HL-60/S4 (cell line): ENCODE results near the gene TSPAN8.
"Not testable (repeated sequence)": the region's sequence is repeated elsewhere in the genome, so short reads cannot be mapped to it uniquely, and the experiment has no call there.

Experiments used
- in situ Hi-C: fragments of 300-500 bp; cut with MboI; formaldehyde crosslinking; loops from 2 replicates; pipeline ENCODE4 v1.14.3; 2022; ENCODE audit warnings: low sequenced_read_pairs

TSPAN8 gene

DNA sequence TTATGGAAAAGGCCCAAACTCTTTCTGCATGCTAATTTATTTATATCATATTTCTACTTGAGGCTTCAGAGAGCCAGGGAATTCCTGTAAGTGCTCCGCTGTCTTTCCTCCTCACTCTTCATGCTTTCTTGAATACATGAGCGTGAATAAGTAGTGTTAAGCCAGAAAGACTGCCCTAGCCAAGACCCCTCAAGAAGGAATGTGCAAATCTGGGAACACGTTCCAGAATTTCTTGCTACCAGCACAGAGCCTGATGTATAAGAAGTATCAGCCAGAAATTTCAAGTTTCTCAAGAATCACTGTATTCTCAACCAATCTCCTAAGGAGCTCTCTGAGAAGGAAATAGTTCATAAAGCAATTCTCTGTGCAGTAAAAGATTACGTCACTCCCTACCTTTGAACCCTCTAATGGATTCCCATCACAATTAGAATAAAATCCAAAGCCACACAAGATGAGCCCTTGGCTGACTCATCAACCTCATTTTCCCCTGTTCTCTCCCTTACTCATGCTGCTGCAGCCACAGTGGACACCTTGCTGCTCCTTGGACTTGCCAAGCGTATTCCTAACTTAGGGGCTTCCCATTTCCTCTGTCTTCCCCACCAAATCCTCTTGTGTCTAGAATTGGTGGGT is 6.9 kb upstream of the TSPAN8 start:
- in situ Hi-C loops = no loop called here

DNA sequence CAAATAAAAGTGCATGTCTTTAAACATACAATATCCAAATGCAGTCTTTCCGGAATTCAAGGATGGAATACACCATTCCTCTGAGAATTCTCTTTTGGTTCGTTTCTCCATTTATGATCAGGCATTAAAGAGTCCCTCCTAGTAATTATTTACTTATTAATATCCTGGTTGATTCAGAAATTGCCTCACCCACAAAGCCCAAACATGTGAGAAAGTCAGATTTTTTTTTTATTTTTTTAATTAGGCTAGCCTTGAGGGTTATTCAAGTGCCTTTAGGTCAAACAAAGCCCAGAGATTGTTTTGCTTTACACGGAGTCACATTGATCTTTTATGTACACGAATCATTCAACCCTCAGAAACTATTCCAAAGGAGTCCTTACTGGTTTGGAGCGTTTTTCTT is 6.4 kb upstream of the TSPAN8 start:
- in situ Hi-C loops = no loop called here

DNA sequence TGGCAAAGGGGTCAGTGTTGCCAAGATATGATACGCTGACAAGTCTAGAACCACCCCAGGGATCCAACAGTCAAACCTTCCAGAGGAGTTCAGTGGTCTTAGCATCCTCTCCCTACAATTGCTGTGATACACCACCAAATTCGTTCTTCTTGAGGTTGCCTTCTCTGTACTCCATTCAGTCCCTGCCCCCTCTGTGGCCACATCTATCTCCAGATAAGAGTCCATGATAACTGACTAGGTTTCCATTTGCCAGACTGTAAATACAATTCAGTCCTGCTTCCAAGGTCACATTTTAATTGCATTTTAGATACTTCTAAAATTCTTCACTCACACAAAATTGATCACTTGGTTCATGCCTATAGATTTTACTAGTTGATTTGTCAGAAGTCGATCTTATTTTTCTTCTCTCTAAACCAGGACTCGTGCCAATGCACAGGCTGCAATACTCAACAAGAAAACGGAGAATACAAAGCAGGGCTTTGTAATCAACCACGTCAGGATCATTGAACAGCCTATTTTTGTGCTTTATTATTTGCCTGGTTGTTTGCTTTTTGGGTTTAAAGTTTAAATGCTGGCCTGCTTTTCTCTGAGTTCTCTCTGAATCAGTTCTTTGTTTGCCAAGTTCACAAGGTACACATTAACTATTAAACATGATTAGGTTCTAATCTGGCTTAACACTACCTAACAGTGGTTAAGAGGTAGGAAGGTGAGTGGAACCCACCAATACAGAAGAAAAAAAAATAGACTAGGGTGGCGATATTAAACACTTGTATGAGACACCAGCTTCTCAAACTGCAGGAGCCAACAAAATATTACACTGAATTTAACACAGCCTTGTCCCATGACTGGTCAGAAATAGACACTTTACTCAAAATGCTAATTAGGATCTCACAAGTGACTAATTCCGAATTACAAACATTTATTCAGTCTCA is 5.3 kb upstream of the TSPAN8 start:
- in situ Hi-C loops = no loop called here

DNA sequence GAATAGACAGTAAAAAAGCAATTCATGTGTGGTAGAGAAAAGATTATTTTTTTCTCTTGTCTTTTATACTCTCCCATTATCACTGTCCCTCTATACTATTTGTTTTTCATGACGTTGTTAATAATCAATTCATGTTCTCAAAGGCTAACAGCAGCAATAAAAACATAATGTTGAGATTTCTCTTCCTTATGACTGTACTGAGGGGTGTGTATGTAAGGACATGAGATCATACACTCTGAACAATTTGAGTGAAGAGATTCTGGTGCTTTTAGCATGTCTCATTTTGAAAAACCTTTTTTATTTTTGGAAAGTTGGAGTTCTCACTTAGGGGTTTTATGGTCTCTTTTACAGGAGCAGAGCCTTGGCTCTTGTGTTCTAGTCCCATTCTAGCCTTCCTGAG is 3.8 kb upstream of the TSPAN8 start:
- in situ Hi-C loops = no loop called here

DNA sequence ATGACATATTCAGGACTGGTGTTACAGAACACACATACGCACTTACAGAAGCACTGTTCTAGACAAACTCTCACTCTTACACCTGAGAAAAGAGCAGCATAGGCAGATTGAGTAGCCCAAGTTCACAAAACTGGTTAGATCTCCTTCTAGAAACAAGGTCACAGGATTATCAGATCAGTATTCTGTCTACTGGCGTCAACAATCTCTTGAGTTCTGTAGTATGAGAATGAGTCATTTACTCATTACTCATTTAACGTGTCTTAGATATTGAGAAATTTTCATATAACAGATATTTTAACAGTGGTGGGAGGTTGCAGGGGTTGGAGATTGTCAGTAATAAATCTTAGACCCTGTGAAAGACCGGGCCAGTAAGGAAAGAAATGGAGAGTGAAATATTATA is 2.8 kb upstream of the TSPAN8 start:
- in situ Hi-C loops = no loop called here

DNA sequence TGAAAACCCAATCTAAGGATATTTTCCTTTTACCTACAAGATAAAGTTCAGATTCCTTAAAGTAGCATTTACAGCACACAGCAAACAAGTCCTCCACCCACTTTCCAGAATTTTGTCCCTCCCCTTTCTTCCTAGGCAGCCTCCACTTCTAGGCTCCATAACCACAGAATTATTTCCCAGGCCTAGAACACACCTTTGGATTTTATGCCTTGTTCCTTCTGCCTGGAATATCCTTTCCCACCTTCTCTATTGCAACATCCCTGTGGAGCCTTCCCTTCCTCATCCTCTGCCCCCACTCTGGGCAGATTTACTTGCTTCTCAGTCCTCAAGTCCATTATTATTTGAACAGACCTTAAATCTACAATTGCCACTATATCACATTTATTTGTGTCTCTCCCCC is 2.1 kb upstream of the TSPAN8 start:
- in situ Hi-C loops = no loop called here

DNA sequence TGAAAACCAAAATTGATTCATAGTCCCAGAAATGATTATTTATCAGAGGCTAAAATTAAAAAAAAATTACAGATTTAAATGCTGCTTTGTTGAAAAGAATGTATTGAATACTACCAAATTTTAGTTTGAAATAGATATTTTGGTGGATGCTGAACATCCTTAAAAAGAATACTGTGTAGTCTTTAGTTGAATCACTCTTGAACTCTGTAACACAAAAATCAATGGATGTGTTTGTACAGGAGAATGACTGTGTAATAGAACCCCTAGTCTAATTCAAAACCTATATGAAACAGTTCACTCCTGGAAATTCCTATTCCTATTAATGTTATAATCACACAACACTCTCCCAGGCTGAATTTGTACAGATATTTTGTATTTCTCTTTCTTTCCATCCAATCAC is 1.5 kb upstream of the TSPAN8 start:
- in situ Hi-C loops = no loop called here

DNA sequence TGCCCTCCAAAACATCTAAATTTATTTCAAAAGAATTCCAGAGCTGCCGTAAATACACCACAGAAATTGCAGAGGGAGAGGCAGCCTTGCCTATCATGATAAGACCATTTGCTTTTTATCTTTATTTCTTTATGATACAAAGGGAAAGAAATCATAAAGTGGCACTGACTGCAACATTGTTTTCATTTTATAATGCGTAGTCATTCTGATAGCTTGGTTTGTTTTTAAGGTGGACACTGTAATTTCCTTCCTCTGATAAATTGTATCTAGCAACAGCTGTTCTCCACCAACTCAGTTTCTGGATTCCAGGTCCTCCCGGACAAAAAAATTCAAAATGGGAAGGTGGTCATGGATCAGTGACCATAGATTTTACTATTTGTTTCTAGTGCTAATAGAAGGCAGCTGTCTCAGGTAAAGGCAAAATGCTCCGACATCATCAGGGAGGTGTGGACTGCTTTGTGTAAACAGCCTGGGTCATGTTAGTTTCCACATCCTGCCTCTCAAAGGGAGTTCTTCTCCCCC is 623 bp upstream of the TSPAN8 start:
- in situ Hi-C loops = no loop called here

DNA sequence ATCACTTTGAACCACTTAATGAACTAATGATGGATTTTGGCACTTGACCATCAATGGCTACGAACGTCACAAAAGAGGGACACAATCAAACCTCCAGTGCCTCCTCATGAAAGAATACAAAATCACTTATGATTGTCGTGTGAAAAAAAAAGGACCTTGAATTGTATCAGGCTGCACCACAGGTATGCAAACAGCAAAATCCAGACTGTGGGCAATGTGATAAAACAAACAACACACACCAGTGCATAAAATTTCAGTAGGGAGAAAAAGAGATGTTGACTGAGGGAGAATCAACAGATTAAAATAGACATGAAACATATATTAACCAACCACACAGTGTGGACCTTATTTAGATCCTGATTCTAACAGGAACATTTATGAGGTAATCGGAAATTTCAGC is 2.6 kb downstream of the TSPAN8 start:
- in situ Hi-C loops = no loop called here

DNA sequence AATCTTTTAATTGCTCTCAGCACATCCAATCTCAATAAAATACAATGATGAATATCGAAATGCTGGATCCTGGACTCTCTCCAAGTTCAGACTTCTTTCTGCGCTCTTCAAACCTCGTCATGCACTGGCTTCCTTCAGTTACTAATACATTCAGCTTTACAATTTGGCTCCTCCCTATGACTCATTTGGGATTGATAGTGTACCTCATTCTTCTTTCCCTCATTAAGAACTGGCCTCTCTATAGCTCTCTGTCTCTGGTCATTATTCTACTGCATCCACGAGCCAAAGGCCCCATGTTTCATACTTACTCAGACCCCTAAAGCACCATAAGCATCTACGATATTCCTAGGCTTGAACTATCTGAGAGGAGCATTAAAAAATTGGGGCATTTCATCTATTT is 4.9 kb downstream of the TSPAN8 start:
- in situ Hi-C loops = no loop called here

DNA sequence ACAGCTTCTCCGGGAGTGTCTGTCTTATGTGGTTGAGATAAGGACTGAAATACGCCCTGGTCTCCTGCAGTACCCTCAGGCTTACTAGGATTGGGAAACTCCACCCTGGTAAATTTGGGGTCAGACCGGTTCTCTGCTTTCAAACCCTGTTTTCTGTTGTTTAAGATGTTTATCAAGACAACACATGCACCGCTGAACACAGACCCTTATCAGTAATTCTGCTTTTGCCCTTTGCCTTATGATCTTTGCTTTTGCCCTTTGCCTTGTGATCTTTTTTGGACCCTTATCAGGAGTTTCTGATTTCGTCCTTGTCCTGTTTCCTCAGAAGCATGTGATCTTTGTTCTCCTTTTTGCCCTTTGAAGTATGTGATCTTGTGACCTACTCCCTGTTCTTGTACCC is 7.8 kb downstream of the TSPAN8 start:
- in situ Hi-C loops = not testable (repeated sequence)

DNA sequence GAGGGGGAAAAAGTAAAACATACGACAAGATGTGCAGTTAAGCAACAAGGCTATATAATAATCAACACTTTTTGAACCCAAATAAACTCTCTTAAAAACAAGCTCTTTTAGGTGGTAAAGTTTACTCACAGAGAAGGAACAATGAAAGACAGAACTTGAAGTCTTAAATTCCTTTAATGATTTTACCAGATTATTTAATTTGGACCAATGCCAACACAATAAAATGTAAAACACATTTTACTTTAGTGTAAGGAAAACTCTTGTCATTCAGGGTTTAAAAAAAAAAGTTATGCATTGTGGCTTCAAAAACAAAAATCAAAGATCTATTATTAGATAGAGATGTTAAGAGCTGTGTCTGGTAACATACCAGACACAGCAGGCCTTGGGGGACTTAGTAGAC is 13.1 kb downstream of the TSPAN8 start:
- in situ Hi-C loops = no loop called here

DNA sequence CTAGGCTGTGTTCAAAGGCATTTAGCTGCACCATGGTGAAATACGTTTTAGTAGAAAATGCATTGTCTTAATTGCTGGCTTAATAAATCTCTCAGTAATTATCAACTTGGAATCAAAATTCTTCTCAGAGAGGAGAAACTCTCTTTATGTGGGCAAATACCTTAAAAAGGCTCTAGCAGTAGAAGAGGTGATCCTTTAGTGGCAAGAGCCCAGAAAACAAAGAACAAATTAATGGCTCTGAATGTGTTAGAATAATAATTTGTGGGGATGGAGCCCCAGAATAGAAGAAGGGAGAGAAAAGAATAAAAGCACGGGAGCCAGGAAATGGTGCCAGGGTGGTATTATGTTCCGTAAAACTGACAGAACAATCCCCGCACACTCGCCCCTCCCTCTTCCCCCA is 14.8 kb downstream of the TSPAN8 start:
- in situ Hi-C loops = no loop called here

DNA sequence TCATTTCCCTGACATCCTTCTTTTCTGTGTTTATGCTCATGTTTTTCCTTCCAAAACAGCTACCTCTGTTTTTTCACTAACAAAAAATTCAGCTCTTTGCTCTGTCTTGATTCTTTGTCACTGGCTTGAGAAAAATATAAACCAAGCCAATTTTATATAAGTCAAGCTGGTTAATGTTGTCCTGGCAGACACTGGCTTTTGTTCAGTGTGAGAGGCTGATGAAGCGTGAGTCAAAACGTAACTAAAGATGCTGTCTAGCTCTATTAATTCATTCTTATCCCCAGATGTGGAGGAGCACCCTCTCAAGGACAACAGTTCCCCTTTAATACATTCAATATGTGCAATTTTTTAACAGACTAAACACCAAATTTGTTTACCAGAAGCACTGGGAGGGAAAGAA is 15.8 kb downstream of the TSPAN8 start:
- in situ Hi-C loops = no loop called here

DNA sequence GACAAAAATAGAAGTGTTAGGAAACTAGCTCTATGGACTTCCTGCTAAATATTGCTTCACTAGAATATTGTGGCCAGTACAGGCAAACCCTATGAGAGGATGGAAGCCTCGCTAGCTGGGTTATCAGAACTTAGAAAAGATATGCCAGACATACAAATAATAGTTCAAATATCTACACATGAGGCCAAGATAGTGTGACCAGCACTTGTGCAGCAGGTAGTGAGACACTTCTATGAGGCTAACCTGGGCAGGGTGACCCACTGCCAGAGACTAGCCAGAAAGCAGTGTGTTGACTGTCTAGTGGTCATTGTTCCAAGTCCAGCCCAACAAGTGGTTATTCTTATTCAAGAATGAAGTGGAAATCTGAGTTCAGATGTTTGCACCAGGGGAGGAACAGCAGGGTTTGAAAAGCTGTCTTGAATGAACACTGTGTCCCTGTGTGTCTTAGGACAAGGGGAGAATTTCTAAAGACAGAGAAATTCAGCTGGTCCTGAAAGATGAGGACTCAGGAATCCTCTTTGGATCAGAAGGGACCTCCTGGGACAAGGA is 16.3 kb downstream of the TSPAN8 start:
- in situ Hi-C loops = no loop called here

DNA sequence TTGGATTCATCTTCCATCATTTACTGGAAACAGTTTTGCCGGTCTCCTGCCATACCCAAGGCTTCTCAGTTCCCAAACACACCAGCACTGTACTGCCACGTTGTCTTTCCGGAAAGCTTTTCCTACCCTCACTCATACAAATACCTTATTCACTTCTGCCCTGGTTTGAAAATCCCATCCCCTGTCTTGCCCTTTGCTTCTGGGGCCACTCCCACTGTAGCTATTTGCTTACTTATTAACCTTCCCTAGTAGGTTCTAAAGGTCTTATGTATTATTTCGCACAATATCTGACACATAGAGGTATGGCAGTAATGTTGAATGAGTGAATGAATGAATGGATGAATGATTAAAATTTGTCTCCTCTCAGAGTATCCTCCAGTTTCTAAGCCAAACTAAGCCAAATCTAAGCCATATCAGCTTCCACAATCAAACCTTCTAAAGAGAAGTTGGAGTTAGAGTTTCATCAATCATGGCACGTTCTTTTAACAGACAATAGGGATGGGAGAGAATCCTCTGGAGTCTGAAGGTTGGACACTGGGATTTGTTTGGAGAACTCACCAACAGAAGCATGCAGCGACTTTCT is 18.6 kb downstream of the TSPAN8 start:
- in situ Hi-C loops = no loop called here

DNA sequence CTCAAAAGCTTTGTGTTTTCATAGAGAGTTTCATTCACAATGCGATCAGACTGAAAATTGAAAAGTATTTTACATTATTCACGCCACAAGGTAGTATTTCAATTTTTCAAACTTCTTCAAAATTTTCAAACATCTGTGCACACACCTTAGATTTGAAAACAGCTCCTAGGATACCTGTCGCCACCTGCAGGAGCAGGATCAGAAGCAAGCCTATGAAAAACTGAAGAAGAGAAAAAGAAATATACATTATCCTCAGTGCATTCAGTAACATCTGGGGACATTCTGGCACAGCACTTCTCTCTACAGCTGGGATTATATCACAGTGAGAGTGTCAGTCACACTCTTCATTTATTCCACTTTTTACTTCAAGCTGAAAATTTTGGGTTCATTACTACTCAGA is 19.8 kb downstream of the TSPAN8 start:
- in situ Hi-C loops = no loop called here

DNA sequence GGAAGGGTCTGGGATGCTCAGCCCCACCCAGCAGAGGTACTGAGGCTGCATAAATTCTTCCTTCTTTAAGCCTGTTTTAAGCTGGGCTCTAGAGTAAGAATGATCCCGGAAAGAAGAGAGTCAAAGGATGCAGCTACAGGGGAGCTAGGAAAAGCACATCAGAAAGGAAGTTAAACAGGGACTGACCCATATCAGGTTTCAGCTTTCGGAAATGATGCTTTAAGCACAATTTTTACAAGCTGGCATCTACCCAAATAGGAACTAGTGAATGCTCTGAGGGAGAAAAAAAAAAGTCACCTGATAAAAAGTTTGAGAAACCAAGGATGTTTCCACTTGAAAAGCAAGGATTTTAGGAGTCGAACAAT is 22.0 kb downstream of the TSPAN8 start:
- in situ Hi-C loops = no loop called here

DNA sequence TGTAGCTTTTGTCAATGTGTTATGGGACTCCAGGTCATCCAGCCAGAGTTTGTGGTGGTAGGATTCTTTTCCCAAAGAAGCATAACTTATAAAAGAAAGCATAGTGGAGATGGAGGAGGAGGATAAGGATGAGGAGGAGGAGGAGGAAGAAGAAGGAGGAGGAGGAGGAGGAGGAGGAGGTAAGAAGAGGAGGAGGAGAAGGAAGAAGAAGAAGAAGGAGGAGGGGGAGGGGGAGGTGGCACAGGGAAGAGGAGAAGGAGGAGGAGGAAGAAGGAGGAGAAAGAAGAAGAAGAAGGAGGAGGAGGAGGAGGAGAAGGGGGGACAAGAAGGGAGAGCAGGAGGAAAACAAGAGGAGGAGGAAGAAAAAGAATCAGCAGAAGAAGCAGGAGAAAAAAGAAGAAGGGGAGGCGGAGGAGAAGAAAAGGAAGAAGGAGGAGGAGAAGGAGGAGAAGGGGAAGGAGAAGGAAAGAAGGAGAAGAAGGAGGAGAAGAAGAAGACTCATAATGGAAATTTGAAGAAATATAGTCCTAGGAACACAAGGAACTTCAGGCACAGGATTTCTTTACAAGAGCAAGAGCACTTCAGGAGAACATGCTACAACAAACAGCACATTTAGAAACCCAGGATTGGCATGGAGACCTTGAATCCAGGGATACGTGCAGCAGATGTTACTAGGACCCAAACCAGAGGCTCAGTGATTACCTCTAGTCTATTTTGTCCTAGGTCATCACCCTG is 22.6 kb downstream of the TSPAN8 start:
- in situ Hi-C loops = no loop called here

DNA sequence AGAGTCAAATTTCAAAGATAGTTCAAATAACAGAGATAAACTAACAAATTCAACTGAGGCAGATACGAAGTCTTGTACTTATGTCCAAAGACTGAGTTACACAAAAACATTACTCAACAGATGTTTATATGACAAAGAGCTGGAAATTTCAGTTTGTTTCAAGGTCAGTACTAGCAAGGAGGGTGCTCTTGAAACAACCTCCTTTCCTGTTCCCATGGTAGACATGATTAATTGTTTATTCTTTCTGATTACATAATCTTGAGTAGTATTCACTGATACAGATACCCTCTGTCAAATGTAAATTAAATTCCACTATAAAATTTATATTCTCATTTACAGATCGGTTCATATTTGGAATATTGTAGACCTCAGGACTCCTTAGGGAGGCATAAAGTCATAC is 23.4 kb downstream of the TSPAN8 start:
- in situ Hi-C loops = no loop called here

DNA sequence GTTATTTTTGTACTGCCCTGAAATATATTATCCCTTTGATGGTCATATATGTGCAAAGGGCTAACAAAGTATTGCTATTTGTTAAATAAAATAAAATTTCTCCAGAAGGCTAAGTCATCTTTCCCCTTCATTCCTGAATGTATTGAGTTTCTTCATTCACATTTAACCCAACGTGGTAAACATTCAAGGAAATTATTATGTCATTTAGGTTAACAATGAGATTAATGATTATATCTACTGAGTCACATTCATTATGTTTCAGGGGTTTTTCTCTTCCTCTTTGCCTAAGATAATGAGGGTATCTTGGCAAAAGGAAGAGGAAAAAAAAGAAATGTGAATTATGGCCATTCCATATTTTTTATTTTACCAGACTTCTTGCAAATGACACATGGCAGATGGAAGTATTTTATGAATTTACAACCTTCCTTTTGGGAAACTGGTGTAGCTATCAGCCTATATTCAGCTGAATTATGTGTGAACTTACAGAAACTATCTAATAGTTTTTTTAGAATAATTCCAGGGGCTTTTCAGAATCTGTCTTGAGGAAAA is 27.2 kb downstream of the TSPAN8 start:
- in situ Hi-C loops = no loop called here
